Measurements from ENCODE around the gene SLC41A3.

- TF ChIP-seq POLR2AphosphoS5 (IDR thresholded peaks at IDR 0.05) (no peak), CTCF (IDR thresholded peaks at IDR 0.05) (no peak), POLR2A (IDR thresholded peaks at IDR 0.05) (no peak), EP300 (IDR thresholded peaks at IDR 0.05) (no peak)
These were observed 1.9 kb upstream of the SLC41A3 start for GRCh38 chr3:126085841-126086240.

Data from suprapubic skin (tissue), 4 donors.